Activated B cell treated with CpG ODN at 0.5 μM for 24 hours (primary cell): ENCODE results near the gene FHIP1A. TPM values are rescaled to one million over a fixed set of nuclear protein-coding genes. Genes with fewer than 3 reads are reported as not detected.

Source experiments
- ATAC-seq: fragments of 200-7000 bp; cut with Tn5 transposase; one replicate; pipeline ENCODE4 v1.10.0; 2021; ENCODE audit warnings: low read depth, mild to moderate bottlenecking, moderate library complexity
- CTCF ChIA-PET: fragments of 350-600 bp; sonication (Branson Sonifier 250); formaldehyde crosslinking; loops from one replicate; lab custom pipeline; 2021; ENCODE audit warnings: antibody characterized with exemption; lab: Charles Lee
- POLR2A ChIA-PET: fragments of 350-600 bp; sonication (Branson Sonifier 250); formaldehyde crosslinking; loops from one replicate; lab custom pipeline; 2021; ENCODE audit warnings: antibody characterized with exemption; lab: Charles Lee
- DNase-seq: peaks from one replicate; pipeline ENCODE4 v3.0.0; 2022
- H3K27ac Mint-ChIP-seq: one replicate; pipeline ENCODE4 v1.8.0; 2020; ENCODE audit warnings: mixed read lengths
- H3K27me3 Mint-ChIP-seq: one replicate; pipeline ENCODE4 v1.8.0; 2021; ENCODE audit warnings: mixed read lengths
- H3K36me3 Mint-ChIP-seq: one replicate; pipeline ENCODE4 v1.8.0; 2021; ENCODE audit warnings: low read depth, mixed read lengths
- H3K4me1 Mint-ChIP-seq: one replicate; pipeline ENCODE4 v1.8.0; 2021; ENCODE audit warnings: mixed read lengths
- H3K4me3 Mint-ChIP-seq: one replicate; pipeline ENCODE4 v1.8.0; 2020; ENCODE audit warnings: mild to moderate bottlenecking, mixed read lengths
- H3K9me3 Mint-ChIP-seq: one replicate; pipeline ENCODE4 v1.8.0; 2020; ENCODE audit warnings: mixed read lengths
- intact Hi-C: fragments of 100-400 bp; cut with micrococcal nuclease; formaldehyde crosslinking; loops from one replicate; pipeline ENCODE4 v1.15.1; 2024
- total RNA-seq: library from RNA; stranded (reverse); gene quantifications from 2 replicates; pipeline ENCODE4 v1.2.3, GENCODE V29; 2022
- TF ChIP-seq, protein P1 (sequence below): fragments of 200-600 bp; IDR thresholded peaks from one replicate; pipeline ENCODE4 v1.8.0; 2022; ENCODE audit warnings: antibody characterized with exemption, mild to moderate bottlenecking

Gene FHIP1A
- total RNA-seq, 1 donor from 2014 or later = 0.04 TPM

DNA sequence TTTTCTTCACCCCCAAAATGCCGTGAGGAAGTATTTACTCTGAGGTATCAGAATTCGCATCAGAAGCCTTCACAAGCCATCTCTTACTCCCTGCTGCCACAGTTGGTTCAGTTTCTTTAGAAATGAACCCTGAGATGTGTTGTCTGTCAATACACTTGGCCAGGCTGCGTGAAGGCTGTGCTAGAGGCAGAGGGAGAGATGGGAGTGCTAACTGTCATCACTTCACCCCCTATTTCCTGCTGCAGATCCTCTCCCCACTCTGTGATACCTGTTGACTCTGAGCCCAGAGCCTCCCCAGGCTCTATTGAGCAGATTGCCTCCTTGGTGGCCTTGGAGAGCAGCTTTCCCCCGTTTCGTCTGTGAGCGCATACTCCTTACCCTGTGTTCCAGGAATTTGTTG, 34.8 kb downstream of the FHIP1A start:
- Mint-ChIP-seq H3K9me3 (no peaks in the 10 kb centered on the region), H3K27me3 (peaks cover 13% of the 10 kb centered on the region), H3K4me1 (no peaks in the 10 kb centered on the region), H3K4me3 (no peak overlapping the region), H3K27ac (no peak overlapping the region), H3K36me3 (no peaks in the 10 kb centered on the region)
- POLR2A ChIA-PET = no interaction called here
- DNase-seq (no peak), ATAC-seq (no peak)
- CTCF ChIA-PET = no interaction called here
- TF ChIP-seq, protein P1, sequence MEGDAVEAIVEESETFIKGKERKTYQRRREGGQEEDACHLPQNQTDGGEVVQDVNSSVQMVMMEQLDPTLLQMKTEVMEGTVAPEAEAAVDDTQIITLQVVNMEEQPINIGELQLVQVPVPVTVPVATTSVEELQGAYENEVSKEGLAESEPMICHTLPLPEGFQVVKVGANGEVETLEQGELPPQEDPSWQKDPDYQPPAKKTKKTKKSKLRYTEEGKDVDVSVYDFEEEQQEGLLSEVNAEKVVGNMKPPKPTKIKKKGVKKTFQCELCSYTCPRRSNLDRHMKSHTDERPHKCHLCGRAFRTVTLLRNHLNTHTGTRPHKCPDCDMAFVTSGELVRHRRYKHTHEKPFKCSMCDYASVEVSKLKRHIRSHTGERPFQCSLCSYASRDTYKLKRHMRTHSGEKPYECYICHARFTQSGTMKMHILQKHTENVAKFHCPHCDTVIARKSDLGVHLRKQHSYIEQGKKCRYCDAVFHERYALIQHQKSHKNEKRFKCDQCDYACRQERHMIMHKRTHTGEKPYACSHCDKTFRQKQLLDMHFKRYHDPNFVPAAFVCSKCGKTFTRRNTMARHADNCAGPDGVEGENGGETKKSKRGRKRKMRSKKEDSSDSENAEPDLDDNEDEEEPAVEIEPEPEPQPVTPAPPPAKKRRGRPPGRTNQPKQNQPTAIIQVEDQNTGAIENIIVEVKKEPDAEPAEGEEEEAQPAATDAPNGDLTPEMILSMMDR = no peak
- intact Hi-C loops = no loop called here

GRCh38 chr4:151446208-151446607, 37.2 kb downstream of the FHIP1A start:
- no peaks in the 10 kb centered on the region for H3K36me3 Mint-ChIP-seq
- no peak overlapping the region for H3K4me3 Mint-ChIP-seq
- no peak overlapping the region for H3K27ac Mint-ChIP-seq
- ChIA-PET CTCF (no interaction called here), POLR2A (no interaction called here)
- ATAC-seq (no peak), DNase-seq (no peak)
- TF ChIP-seq, protein P1 = no peak
- intact Hi-C loops = no loop called here
- no peaks in the 10 kb centered on the region for H3K4me1 Mint-ChIP-seq
- no peaks in the 10 kb centered on the region for H3K9me3 Mint-ChIP-seq
- H3K27me3 Mint-ChIP-seq = peaks cover 13% of the 10 kb centered on the region

DNA sequence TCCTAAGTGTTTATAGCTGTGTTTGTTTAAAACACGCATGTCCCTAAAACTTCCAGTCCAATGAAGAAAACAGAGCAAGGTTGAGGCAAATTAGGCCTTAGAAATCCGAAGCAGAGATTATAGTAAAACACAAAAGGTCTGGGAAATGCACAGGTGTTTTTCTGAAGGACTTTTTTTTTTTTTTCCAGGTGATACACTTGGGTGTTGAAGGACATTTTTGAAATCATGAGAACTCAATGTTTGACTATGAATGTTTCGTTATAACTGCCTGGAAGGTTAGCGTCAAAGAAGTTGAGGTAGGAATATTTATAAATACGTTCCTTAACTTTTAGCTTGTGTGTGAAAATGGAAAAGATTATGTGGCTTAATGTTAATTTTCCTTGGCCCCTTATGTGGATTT, 45.5 kb downstream of the FHIP1A start:
- ChIA-PET CTCF (no interaction called here), POLR2A (no interaction called here)
- Mint-ChIP-seq H3K27me3 (peaks cover 3% of the 10 kb centered on the region), H3K36me3 (no peaks in the 10 kb centered on the region), H3K4me1 (no peaks in the 10 kb centered on the region), H3K27ac (no peak overlapping the region), H3K9me3 (no peaks in the 10 kb centered on the region), H3K4me3 (no peak overlapping the region)
- no peak for ATAC-seq
- DNase-seq = no peak
- TF ChIP-seq, protein P1 = no peak
- intact Hi-C loops = no loop called here

- no peak for DNase-seq
- CTCF ChIA-PET = no interaction called here
These were observed 46.2 kb downstream of the FHIP1A start for GRCh38 chr4:151455212-151455611.

DNA sequence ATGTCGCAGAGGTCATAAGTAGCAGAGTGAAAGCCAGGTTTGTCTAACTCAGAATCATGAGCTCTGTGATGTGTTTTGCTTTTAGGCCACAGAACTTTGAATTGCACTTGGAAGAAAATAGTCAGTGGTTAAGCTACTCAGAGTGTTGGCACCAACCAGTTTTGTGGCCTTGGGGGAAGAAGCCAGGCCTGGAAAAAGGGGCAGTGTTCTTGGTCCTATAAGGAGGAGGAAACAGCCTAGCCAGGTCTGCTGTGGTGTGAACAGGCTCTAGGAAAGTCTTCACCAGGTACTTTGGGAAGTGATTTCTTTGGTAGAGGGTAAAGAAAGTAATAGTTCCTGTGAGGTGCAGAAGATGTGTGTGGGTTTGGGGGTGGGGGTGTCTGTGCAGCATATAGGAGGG, 49.2 kb downstream of the FHIP1A start:
- Mint-ChIP-seq H3K36me3 (no peaks in the 10 kb centered on the region), H3K9me3 (no peaks in the 10 kb centered on the region), H3K27me3 (peaks cover 6% of the 10 kb centered on the region), H3K27ac (no peak overlapping the region), H3K4me3 (no peak overlapping the region), H3K4me1 (no peaks in the 10 kb centered on the region)
- ATAC-seq (no peak), DNase-seq (no peak)
- ChIA-PET POLR2A (no interaction called here), CTCF (no interaction called here)
- TF ChIP-seq, protein P1 = no peak
- intact Hi-C loops = no loop called here

More at GRCh38 chr4:151455212-151455611, 46.2 kb downstream of the FHIP1A start:
- intact Hi-C loops = no loop called here
- no peak overlapping the region for H3K27ac Mint-ChIP-seq
- H3K36me3 Mint-ChIP-seq = no peaks in the 10 kb centered on the region
- no peak overlapping the region for H3K4me3 Mint-ChIP-seq
- TF ChIP-seq, protein P1 = no peak
- peaks cover 3% of the 10 kb centered on the region for H3K27me3 Mint-ChIP-seq
- no peaks in the 10 kb centered on the region for H3K9me3 Mint-ChIP-seq
- no peaks in the 10 kb centered on the region for H3K4me1 Mint-ChIP-seq
- ATAC-seq = no peak
- POLR2A ChIA-PET = no interaction called here

Other genes with a start within 250 kb of the FHIP1A start
- gene PRSS48, start 132.0 kb upstream of the FHIP1A start, total RNA-seq = not detected in 2 replicates
- not detected in 2 replicates for gene SH3D19, start 83.6 kb upstream of the FHIP1A start, total RNA-seq